Activated CD4-positive, alpha-beta T cell treated with anti-CD3 and anti-CD28 coated beads, Interleukin-2, amount 50 U/mL, for 1 hour (primary cell): Measurements from ENCODE around the gene CDIP1.
"Not testable (repeated sequence)": the region's sequence is repeated elsewhere in the genome, so short reads cannot be mapped to it uniquely, and the experiment has no call there.

Source experiments
- DNase-seq: peaks from one replicate; pipeline ENCODE4 v3.0.0-alpha.2; 2020

CDIP1 gene

GRCh38 chr16:4538350-4539235 is at the start of gene CDIP1:
Gene CDIP1 (minus strand): TSS chr16:4538773. CDS start chr16:4514130, 24,643 bp downstream.
- DNase-seq = peak; percentile 94

GRCh38 chr16:4586291-4586690 is 47.7 kb upstream of the CDIP1 start:
- DNase-seq = no peak

- no peak for DNase-seq
These were observed 45.3 kb upstream of the CDIP1 start for GRCh38 chr16:4583906-4584305.

GRCh38 chr16:4580250-4580649 is 41.7 kb upstream of the CDIP1 start:
- DNase-seq = no peak

GRCh38 chr16:4578961-4579530 is 40.5 kb upstream of the CDIP1 start:
- DNase-seq = no peak

GRCh38 chr16:4576008-4576407 is 37.4 kb upstream of the CDIP1 start:
- DNase-seq = no peak

GRCh38 chr16:4574919-4575705 is 36.5 kb upstream of the CDIP1 start:
- DNase-seq = no peak

GRCh38 chr16:4573926-4574325 is 35.4 kb upstream of the CDIP1 start:
- not testable (repeated sequence) for DNase-seq

GRCh38 chr16:4572715-4573114 is 34.1 kb upstream of the CDIP1 start:
- no peak for DNase-seq

GRCh38 chr16:4570688-4571321 is 32.2 kb upstream of the CDIP1 start:
- no peak for DNase-seq

- no peak for DNase-seq
These were observed 31.5 kb upstream of the CDIP1 start for GRCh38 chr16:4570086-4570485.

- DNase-seq = no peak
These were observed 27.6 kb upstream of the CDIP1 start for GRCh38 chr16:4566144-4566543.

GRCh38 chr16:4564661-4565267 is 26.2 kb upstream of the CDIP1 start:
- DNase-seq = no peak

GRCh38 chr16:4561596-4561995 is 23.0 kb upstream of the CDIP1 start:
- no peak for DNase-seq

GRCh38 chr16:4557973-4558372 is 19.4 kb upstream of the CDIP1 start:
- no peak for DNase-seq

GRCh38 chr16:4556580-4556979 is 18.0 kb upstream of the CDIP1 start:
- DNase-seq = no peak

- no peak for DNase-seq
These were observed 17.5 kb upstream of the CDIP1 start, which contains the start of gene C16orf96 for GRCh38 chr16:4556112-4556511. Gene C16orf96 (plus strand): TSS chr16:4556340. CDS start chr16:4556490, 150 bp downstream.

GRCh38 chr16:4552541-4552940 is 14.0 kb upstream of the CDIP1 start:
- DNase-seq = no peak

- no peak for DNase-seq
These were observed 12.0 kb upstream of the CDIP1 start for GRCh38 chr16:4550591-4550990.

GRCh38 chr16:4548124-4548523 is 9.6 kb upstream of the CDIP1 start:
- DNase-seq = no peak

- DNase-seq = no peak
These were observed 5.9 kb upstream of the CDIP1 start for GRCh38 chr16:4544473-4544872.

- DNase-seq = no peak
These were observed 1.2 kb upstream of the CDIP1 start for GRCh38 chr16:4539716-4540284.
